ENCODE results near the gene C5. TPM values are rescaled to one million over a fixed set of nuclear protein-coding genes. Genes with fewer than 3 reads are reported as not detected.

C5 gene
- total and polyA plus RNA-seq, 8 donors, result 5.2 to 29.9 (median 14.6) TPM

GRCh38 chr9:120944948-120945347 is 105.1 kb downstream of the C5 start:
- no peak for ATAC-seq

GRCh38 chr9:120944434-120944843 is 105.6 kb downstream of the C5 start:
- intact Hi-C loops (cut with DNase I), result no loop called here
- DNase-seq, result no peak
- no peak for TF ChIP-seq CTCF (IDR thresholded peaks at IDR 0.05)
- peak in 1 of 4 donors; percentile 14 for ATAC-seq
- no peaks in the 10 kb centered on the region for H3K27me3 ChIP-seq
- H3K4me1 ChIP-seq, result no peaks in the 10 kb centered on the region
- no peak overlapping the region for H3K27ac ChIP-seq
- H3K36me3 ChIP-seq, result no peaks in the 10 kb centered on the region
- H3K4me3 ChIP-seq, result no peak overlapping the region
- H3K9me3 ChIP-seq, result no peaks in the 10 kb centered on the region
- WGBS, 2 donors, result 83 to 88% methylated on average over 4 of the region's 4 CpGs
- FAIRE-seq, result no peak

More at GRCh38 chr9:120944948-120945347, 105.1 kb downstream of the C5 start:
- H3K4me1 ChIP-seq, result no peaks in the 10 kb centered on the region
- H3K4me3 ChIP-seq, result no peak overlapping the region
- intact Hi-C loops (cut with DNase I), result no loop called here
- no peaks in the 10 kb centered on the region for H3K27me3 ChIP-seq
- no peak for FAIRE-seq
- no peak for TF ChIP-seq CTCF (IDR thresholded peaks at IDR 0.05)
- WGBS, 2 donors, result 86 to 97% methylated on average over 3 of the region's 3 CpGs
- H3K9me3 ChIP-seq, result no peaks in the 10 kb centered on the region
- no peak overlapping the region for H3K27ac ChIP-seq
- no peaks in the 10 kb centered on the region for H3K36me3 ChIP-seq
- no peak for DNase-seq

- Histone ChIP-seq H3K27ac (peak overlapping the region in 3 of 4 donors; percentile 33 to 47 (median 34)), H3K9me3 (no peaks in the 10 kb centered on the region), H3K27me3 (no peaks in the 10 kb centered on the region), H3K4me1 (no peaks in the 10 kb centered on the region), H3K4me3 (no peak overlapping the region), H3K36me3 (no peaks in the 10 kb centered on the region)
- DNase-seq (peak in 1 of 6 donors; percentile 31), ATAC-seq (peak; percentile 7 to 65 (median 54)), FAIRE-seq (no peak)
- intact Hi-C loops (cut with DNase I), result no loop called here
- TF ChIP-seq CTCF (IDR thresholded peaks at IDR 0.05), result no peak
- 53 to 54% methylated on average over 8 of the region's 8 CpGs for WGBS, 2 donors
These were observed 107.7 kb downstream of the C5 start for GRCh38 chr9:120942186-120943001.

- DNase-seq (no peak), ATAC-seq (no peak), FAIRE-seq (no peak)
- TF ChIP-seq CTCF (IDR thresholded peaks at IDR 0.05), result no peak
- H3K27ac ChIP-seq, result no peak overlapping the region
- intact Hi-C loops (cut with DNase I), result no loop called here
- H3K36me3 ChIP-seq, result no peaks in the 10 kb centered on the region
- no peak overlapping the region for H3K4me3 ChIP-seq
- H3K4me1 ChIP-seq, result peaks cover 2% of the 10 kb centered on the region in 3 donors
- 89 to 94% methylated on average over 6 of the region's 6 CpGs for WGBS, 2 donors
- H3K9me3 ChIP-seq, result no peaks in the 10 kb centered on the region
- no peaks in the 10 kb centered on the region for H3K27me3 ChIP-seq
These were observed 108.9 kb downstream of the C5 start for GRCh38 chr9:120941046-120941770.
